HG03039 (cell line): ENCODE results near the gene SRSF1.

ENCODE experiments used
- ATAC-seq: cut with Tn5 transposase; IDR thresholded peaks from one replicate; pipeline ENCODE4 v1.9.1; 2021; ENCODE audit warnings: mild to moderate bottlenecking, moderate library complexity; ENCODE audit not compliant: unreplicated experiment

SRSF1 gene

GRCh38 chr17:58019039-58019438, 12.0 kb upstream of the SRSF1 start:
- no peak for ATAC-seq

GRCh38 chr17:58010067-58010799, 3.2 kb upstream of the SRSF1 start:
- ATAC-seq: no peak

- ATAC-seq: peak; percentile 29
These were observed 998 bp upstream of the SRSF1 start for GRCh38 chr17:58007781-58008706.

DNA sequence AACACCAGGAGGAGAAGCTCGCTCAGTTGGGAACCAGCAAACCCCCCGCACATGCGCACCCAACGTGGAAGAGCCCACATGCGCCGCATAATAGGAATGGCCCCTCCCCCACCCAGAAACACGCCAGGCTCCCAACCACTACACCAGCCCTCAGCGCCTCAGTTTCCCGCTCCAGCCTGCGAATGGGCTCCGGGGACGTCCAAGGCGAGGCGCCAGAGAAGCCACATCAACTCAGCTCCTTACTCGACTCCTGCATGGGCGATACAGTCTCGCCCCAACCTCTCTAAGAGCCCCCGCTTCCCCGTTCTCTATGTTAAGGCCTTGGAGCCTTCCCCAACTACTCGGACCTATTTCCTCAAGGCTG, 504 bp downstream of the SRSF1 start:
- ATAC-seq: no peak

- ATAC-seq: no peak
These were observed 1.1 kb downstream of the SRSF1 start for GRCh38 chr17:58005728-58006559.

DNA sequence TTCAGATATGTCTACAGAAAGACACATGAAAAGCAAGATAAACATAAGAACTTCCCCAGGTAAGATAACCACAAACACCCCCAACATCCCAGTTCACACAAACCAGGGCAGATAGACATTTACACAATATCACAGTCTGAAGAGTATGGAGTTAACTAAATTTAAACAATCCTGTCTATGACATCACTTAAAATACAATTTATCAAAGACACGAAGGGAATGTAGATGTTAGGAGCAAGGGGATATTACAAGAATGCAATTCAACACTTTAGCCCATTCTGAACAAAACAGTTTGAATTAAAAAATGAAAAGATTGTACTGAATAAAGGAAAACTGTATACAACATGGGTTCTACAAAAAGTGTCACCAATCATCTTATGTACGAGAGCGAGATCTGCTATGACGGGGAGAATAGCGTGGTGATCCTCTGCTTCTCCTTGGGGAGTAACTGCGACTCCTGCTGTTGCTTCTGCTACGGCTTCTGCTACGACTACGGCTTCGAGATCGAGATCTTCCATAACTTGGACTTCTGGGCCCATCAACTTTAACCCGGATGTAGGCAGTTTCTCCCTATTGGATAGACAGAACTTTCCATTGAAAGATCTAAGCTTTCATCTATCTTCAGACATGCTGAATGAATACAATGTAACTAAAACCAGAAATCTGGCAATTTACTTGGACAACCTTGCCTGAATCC, 1.9 kb downstream of the SRSF1 start:
- ATAC-seq: no peak

- no peak for ATAC-seq
These were observed 3.0 kb downstream of the SRSF1 start for GRCh38 chr17:58004060-58004459.

- no peak for ATAC-seq
These were observed 4.1 kb downstream of the SRSF1 start for GRCh38 chr17:58002973-58003372.

- no peak for ATAC-seq
These were observed 4.7 kb downstream of the SRSF1 start for GRCh38 chr17:58002154-58002948.

DNA sequence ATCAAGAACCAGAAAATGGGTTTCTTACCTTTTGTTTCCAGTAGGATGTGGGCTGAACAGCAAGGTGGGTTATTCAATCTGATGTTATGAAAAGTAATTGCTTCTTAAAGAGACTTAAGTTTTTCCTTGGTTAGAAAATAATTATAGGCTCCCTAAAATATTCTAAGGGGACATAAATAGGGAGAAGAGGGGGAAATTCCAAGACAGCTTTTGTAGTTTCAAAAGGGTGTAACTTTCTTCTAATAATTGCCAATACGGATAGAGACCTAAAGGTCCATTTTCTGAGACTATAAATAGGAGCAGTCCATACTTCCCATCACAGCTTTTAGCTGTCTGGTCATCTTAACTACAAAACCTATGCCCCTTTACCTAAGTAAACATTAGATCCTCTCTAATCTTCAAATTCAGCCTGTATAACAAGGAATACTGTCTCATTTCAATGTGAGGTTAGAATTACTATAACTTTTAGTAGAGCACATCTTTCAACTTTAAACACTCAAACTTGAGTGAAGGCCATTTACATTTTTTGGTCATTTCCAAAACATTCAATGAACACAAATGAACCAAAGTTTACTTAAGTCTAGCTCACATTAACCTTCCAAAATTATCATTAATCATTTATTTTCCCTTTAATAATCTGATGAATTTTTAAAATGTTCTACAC, 5.5 kb downstream of the SRSF1 start:
- ATAC-seq: no peak

GRCh38 chr17:57999496-58000017, 7.5 kb downstream of the SRSF1 start:
- no peak for ATAC-seq

GRCh38 chr17:57999010-57999495, 8.0 kb downstream of the SRSF1 start:
- no peak for ATAC-seq

DNA sequence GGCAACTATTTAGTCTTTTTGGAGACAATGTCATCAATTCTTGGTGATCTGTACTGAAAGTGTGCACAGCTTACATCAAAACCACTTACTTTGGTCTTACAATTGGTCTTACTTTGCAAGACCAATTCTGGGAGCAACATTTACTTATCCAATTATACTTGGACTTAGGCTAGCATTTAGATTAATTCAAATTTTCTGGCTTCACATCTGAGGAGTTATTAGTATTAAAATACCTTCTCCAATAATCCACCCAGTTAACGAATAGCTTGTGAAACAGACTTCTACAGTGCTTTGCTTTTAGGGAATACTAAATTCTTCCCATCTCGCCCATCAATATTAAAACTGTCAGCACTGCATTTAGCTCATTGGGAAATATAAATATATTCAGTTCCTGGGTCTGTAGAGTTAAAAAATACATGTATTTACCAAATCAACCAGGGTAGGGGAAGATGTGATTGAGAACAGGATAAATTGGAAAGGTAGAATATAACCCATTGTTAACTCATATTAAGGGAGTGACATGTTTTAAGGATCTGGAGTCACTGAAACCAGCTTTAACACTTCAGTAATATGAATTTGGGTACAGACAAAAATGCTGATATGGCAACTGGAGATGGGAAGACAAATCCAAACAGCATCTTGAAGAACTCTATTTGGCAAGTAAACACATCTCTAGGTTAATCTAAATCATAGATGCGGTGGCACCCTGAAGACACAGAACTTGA, 9.8 kb downstream of the SRSF1 start:
- no peak for ATAC-seq

GRCh38 chr17:57995076-57995956, 11.7 kb downstream of the SRSF1 start:
- no peak for ATAC-seq

DNA sequence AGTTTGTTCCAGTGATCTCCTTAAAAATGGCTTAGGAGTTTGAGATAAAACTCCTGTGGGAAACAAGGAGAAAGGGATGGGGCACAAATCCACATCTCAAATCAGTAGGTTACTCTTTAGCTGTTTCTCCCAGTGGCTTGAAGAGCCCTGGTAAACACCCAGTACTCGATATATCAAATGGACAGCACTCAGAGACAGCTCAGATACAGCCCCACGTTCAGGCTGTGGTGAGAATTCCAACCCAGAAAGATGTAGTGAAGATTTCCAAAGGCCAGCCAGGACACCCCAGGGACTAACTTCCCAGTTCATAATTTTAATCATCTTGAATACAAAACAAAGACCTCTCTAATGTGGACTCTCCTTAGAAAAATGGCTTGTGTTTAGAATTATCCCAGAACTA, 12.6 kb downstream of the SRSF1 start:
- ATAC-seq: no peak

DNA sequence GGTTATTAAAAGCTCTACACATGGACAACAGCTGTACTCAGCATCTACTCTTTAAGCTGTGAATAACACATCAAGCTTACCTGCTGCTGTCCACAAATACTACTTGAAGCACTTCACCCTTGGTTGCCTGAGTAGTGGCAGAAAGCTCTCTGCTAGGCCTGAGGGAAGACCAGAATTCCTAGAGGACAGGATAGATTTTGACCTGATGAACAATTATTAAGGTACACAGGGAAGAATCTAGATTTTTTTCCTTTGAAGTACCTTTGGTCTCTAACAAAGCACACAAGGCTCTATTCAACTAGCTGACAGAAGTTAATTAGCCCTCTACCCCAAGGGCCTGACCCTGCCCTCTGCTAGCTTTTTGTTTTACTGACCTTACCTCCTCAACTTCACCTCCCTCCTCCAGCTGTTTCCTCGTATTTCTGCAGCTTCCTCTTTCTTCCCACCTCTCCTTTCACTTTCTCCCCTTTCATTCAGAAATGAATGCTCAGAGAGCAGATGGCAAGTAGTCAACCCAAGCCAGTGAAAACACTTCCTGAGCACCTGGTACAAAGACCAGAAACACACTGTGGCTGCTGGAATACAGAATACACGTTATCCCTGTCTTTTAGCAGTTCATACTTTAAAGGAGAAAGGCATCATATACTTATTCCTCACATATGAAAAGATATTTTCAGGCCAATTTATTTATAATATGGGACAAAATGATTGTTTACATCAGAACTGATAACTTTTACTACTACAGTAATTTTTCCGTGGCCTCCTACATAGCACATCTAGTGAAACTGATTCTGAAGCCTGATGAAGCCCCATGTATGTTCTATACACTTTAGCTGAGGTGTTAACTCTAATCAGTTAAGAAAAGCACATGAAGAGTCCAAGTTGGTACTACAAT, 13.3 kb downstream of the SRSF1 start:
- ATAC-seq: no peak
